Right renal cortex interstitium (tissue), 3 donors: ENCODE data around the gene EEPD1. TPM values are rescaled to one million over a fixed set of nuclear protein-coding genes. Genes with fewer than 3 reads are reported as not detected.

Experiments used
- DNase-seq, 3 donors: peaks; one replicate each; pipeline ENCODE4 v3.0.0-alpha.2; 2013; ENCODE audit warnings: low read depth in 3 of 3, low spot score in 2 of 3
- polyA plus RNA-seq, 3 donors: library from polyadenylated mRNA; unstranded; fragments of 120-200 nt; gene quantifications; one replicate each; pipeline ENCODE4 v1.2.1, GENCODE V29; 2013; ENCODE audit not compliant: insufficient read length in 3 of 3

EEPD1 gene
- polyA plus RNA-seq, 3 donors, result 6.0 to 6.4 (median 6.1) TPM

DNA sequence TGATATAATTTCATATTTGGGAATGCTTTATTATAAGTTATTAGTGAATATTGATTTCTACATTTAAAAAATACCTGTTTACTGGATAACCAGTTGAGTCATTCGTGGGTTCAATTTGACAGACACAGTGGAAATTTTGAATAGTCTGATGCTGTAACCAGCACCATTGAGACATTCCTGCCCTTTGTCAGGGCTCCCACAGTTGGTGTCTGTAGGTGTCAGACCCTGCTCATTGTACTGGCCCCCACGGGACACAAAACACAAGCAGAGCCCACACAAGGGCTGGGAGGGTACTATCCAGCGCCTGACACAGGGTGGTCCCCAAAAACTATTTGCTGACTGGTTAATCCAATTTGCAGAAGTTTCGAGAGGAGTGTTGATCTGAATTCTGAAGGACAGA lies 35.9 kb downstream of the EEPD1 start:
- DNase-seq, result no peak

DNA sequence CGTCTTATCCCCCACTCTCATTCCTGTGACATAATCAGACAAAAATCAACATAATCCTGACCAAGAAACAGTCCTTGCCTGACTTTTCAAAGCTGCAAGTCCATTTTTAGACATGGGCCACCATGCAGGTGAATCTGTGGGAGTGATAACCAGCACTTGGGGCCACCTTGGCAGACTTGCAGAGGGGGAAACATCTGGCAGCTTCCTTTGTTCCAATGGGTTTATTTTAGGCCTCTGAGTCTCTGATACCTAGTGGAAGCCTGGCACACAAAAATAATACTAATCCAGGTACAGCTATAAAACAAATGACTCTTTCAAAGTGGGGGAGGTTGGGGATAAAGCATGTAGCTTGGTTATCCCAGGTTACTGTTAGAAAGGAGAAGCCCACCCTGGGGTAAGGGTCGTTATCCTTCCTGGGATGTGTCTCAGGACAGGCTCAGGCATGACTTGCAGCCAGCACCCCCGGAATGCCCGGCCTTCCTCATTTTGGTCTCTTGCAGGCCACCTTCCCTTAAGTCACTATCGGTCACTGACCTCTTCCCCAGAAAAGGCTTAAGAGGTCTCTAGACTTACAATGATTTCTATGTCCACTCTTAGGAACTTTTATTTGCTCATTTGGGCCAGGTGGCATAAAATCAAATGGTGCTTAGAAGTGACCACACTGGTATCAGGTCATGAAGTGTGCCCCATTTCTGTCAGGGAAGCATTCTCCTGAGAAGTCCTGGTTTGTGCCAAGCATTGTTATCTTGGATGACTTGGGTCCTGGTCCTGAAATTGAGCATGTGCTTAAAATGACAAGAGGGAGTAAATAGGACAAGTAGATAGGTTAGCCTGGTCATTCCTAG lies 37.6 kb downstream of the EEPD1 start:
- no peak for DNase-seq

DNA sequence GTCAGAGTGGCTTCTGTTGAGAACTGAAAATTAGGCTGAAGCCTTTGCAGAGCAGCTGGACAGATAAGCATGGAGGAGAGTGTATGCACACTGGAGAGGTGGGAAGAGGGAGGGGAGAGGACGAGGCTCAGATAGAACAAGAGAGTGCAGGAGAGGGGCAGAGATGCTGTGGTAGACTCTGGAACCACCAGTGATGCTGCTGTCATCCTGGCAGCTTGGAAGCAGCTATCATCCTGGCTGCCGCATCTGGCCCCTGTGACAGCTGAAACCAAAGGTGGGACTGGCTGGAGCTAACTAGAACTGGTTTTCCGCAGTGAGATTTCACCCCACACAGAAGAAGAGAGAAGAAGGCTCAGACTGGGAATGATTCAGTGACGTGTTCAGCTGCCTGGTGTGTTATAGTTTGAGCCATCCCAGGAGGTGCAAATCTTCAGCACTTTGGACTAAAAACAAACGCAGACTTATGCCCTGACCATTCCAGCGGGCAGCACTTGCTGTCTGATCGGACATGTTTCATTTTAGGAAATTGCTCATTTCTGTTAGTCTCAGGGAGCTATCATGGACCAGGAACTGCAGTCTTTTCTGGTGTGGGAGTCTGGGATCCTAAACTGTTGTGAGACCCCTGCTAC lies 38.4 kb downstream of the EEPD1 start:
- no peak for DNase-seq

DNA sequence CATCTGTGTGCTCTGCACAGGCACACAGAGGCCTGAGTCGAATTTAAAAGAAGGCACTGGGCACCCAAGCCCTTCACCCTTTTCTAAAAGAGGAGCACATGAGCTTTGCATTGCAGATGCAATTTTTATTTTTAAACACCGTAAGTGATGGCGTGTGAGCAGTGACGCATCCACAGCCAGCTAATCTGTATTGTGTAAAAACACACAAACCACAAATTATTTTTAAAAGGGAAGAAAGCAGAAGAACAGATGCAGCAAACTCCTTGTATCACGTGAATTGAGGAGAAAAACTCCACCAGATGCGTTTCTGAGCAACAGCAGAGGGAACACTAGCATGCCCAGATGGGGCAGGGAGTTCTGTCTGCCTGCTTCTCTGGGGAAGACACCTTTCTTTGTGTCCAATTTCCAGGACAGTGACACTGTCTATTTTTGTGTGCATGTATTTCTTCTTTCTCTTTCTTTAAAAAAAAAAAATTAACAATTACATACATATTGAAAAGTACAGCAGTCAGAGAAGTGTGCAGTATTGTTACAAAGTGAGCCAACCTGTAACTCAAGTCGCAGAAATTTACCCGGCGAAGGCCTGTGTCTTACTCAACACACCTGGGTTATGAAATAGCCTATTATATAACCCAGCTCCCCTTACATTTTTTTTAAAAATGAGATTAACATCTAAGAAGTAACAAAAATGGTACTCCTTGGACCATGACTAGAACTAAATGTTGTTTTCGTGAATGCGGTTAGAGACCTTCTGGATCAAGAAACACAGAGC lies 39.2 kb downstream of the EEPD1 start:
- DNase-seq, result no peak

DNA sequence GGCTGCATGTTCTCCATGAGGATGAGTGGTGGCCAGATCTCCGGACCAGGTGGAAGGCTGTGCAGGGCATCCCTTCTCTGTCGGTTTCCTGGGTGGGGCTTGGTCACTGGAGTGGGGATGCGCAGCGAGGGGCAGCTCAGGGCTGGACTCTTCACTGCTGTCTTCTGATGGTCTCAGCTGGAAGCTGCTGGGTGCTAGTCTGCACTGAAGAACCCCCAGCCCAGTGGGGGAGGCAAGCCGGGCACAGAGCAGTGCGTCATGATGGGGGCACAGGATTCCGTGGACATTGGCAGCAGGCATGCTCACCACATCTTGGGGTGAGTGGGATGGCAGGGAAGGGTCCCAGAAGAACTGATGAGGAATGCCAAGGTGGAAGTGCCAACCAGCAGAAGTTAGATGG lies 39.8 kb downstream of the EEPD1 start:
- DNase-seq, result no peak

DNA sequence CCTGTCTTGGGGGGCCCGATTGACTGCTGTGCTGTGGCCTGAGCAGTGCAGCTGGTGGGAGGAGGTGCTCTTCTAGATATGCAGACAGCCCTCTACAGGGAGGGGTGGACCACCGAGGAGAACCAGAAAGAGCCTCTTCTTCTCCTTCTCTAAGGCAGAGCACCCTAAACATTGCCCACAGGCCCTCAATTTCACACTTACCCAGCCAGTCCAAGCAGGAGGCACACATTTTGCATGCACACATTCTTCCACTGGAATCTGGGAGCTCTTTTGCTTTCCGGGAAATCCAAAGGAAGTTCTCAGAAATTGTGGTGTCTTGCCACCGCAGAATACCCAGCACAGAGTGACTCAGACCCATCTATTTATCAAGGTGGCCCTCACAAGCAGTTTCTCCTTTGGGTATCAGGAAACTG lies 45.8 kb downstream of the EEPD1 start:
- DNase-seq, result no peak

DNA sequence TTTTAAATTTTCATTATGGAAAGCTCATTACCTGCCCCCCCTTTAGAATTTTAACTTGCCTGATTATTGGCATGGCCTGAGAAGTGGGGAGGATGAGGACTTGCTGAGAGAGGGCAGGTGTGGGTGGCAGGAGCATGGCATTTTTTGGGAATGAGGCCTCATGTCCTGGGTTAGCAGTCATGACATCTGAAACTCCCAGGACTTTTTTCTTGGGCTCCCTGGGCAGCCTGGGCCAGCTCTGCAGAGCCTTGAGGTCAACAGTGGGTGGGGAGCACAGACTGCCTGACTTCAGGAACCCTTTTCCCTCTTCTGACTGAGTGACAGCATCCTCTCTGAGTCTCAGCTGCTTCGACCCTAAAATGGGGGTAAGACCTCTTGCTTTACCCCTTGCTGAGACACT lies 46.3 kb downstream of the EEPD1 start:
- no peak for DNase-seq

DNA sequence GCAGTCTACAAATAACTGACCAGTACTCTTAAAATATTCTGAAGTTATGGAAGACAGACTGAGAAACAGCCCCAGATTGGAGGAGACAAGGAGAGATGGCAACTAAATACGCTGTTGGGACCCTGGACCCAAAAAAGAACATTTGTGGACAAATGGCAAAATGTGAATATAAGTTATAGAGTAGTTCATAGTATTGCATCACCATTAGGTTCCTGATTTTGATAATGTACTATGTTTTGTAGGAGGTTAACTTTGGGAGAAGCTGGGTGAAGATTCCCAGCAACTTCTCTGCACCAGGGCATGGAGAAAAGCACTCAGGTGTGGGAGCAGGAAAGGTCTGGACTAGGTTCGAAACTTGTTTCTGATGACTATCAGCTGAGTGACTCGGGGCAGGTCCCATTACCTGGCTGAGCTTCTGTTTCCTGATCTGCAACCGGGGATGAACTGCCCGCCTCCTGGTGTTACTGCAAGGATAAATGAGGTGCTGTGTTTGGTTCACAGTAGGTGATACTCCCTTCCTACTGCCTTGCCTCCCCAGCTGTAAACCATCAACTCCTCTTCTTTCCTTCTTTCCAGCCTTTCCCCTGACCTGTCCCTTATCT lies 48.2 kb downstream of the EEPD1 start:
- no peak for DNase-seq

DNA sequence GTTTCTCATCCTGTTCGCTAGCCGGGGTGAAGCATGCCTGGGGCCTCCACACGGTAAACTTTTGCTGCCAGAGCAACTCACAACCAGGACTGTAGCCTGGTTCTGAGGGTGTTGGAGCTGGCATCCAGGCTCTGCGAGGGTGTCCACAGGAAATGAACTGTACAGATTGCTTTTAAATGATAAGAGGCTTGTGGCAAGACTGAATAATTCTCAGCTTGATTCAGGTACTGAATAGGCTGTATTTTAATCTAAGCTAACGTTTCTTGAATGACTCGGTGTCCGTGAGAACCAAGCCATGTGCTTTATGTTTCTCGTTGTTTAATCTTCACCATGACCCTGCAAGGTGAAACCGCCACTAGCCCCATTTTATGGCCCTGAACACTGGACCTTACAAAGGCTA lies 49.3 kb downstream of the EEPD1 start:
- no peak for DNase-seq

DNA sequence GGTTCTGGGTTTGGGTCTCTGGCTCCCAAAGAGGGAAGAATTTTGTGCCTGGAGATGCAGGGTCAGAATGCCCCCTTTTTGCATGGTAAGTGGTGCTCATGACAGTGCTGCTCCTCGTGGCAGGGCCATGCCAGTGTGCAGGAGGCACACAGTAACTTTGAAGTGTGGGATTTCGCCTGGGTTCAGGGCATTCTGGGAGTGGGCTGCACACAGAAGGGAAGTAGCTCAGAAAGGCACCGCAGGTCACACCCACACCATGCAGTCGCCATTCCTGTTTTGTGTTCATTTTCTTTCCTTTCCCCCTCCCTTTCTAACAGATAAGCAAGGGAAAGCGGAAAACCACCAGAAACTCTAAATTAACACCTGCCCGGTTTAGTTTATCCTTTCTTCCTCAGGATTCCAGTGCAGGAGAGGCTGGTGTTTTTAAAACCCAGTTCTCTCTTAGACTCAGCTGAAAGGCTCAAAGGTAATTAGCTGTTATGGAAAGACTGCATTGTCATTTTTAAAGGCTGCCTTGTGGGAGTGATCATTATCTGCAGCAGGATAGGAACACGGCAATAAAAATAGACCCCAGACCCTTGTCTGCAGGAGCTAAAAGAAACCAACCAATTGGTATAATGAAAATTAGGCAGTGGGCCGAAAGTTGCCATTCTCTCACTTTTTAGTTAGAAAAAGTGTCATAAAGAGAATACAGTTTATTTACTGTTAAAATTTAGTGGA lies 50.2 kb downstream of the EEPD1 start:
- DNase-seq, result no peak

DNA sequence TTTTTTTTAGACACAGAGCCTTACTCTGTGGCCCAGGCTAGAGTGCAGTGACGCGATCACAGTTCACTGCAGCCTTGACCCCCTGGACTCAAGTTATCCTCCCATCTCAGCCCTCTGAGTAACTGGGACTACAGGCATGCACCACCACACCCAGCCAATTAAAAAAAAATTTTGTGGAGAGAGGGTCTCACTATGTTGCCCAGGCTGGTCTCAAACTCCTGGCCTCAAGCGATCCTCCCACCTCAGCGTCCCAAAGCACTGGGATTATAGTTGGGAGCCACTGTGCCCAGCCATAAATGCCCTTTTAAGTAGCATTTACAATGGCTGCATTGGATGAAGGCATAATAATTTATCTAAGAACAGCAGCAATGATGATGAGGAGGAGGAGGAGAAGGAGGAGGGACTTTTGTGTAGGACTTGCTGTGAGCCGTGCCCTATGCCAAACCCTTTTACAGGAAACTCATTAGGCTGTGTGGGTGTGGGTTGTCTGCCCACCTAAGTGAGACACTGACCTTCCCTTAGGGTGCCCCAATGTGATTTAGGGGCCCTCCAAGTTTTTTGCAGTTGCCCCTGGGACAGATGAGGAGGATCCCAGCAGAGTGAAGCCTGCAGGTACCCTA lies 51.1 kb downstream of the EEPD1 start:
- DNase-seq, result no peak

DNA sequence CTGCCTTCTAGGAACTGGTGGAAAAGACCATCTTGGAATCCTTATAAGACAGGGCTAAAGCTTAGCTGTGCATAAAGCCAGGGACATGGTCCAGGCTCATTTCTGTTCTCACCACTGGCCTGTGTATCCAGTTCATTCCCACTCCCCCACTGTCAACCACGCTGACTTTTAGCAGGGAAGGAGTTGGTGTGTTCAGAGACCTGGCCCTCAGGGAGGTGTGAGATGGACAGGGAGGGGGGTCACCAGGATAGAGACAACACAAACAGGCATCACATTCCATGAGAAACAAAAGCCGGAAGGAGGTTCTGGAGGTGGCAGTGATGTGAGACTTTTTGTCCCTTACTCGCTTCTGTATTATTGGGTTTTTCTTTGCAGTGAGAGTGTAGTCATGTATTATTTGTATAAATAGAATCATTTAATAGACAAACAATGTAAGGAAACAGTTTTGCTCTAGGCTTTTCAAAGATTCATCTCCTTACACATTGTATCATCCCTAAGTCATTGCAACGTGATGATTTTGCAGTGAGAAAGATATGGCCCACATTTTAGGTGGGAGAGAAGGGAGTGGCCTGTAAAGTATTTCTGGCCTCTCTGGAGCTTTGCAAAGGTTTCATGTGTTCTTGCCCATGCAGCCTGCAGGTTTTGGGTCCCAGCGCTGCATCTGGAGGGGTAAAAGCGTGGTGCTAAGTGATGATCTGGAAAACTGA lies 52.0 kb downstream of the EEPD1 start:
- DNase-seq, result no peak

DNA sequence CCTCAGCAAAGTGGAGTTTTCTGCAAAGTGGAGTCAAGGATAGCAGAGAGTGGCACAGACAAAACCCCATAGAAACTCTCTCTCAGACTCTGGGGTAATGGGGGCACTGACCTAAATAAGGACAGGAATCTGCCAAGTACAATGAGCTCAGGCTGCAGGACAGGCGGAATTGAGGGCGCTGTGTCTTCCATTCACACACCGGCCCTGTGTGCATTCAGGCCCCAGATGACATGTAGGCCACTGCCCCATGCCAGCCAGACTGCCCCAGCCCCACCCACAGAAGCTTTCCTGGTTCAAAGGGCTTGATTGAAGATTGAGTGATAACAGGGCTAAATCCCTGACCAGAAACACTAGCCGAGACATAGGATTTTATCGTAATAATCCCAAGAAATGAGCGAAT lies 52.7 kb downstream of the EEPD1 start:
- DNase-seq, result no peak

DNA sequence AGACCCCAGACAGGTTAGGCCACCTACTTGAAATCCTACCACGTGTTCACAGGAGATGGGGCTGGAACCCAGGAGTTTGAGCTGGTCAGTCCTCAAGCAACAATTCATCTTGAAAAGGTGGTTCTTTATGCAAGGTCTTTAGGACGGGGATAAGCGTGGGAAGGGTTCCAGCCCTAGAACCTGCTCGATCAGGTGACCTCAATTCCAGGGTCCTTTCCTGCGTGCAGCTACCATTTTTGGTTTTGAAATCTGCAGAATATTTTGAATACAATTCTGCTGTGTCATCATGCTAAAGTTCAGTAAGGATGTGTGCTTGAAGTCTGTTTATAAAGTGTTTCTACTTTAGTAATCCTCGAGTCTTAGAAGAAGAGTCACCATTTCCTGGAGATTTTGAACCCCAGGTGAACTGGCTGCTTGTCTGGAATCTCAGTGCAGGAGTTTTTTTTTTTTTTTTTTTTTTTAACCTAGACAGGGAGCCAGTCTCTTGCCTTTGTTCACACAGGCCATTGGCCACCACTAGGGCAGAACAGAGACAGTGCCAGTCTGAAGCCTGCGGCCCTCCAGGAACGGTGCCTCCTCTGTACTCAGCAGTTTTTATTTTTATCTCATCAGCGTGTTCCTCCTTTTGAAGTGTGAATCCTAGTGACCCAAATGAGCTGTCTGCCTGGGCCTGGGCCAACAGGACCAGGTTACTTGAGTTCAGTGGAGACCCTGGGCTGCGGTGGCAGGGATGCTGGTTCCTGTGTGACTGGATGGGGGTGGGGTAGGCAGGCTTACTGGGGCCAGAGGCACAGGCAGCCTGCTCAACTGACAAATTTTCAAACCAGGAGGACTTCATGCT lies 54.6 kb downstream of the EEPD1 start:
- no peak for DNase-seq

DNA sequence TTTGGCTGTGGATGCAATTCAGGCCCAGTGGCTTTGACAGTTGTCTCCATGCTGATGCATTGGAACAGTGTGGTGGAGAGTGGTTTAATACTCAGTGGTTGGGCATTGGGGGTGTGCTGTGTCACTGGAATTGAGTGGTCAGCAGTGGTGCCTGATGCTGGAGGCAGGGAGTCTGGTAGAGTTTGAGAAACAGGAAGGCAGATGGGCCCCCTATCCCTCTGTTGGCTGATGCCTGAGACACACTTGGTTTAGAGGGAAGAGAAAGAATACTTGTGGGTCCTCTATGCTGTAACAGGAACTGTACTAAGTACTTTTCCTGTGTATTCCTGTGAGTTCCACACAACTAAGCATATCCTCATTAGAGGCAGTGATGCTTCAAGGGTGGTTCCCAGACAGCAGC lies 55.4 kb downstream of the EEPD1 start:
- no peak for DNase-seq

DNA sequence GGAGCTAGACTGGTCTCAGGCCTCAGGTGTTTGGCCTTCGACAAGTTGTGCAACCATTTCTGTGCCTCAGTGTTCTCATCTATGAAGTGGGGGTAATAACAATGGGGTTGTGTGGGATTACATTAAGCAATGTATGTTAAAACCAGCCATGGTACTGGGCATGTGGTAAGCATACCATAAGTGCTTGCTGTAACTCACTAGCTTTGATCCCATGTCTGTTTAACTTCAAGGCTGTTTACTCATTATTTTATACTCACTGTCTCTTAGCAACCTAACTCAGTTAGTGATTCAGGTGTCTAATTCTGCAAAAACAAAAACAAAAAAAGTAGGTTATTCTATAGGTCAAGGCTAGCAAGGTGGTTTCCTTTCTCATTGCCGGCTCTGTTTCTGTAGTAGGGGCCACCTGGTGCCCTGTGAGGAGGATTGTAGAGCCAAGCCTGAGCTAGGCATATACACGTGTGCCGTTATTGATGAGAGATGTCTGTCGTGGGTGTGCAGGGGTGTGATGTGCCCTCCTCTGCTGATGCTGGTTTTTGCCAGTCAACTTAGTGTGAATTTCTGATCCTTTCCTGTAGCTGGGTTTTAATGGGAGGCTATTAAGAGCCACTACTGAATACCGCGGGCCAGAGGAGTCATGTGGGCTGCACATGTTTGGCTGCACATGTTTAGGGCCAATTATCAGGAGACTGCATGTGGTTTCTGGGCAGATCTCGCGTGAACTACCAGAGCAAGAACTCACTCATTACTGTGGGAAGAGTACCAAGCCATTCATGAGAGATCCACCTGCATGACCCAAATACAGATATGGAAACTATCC lies 56.2 kb downstream of the EEPD1 start:
- DNase-seq, result no peak

DNA sequence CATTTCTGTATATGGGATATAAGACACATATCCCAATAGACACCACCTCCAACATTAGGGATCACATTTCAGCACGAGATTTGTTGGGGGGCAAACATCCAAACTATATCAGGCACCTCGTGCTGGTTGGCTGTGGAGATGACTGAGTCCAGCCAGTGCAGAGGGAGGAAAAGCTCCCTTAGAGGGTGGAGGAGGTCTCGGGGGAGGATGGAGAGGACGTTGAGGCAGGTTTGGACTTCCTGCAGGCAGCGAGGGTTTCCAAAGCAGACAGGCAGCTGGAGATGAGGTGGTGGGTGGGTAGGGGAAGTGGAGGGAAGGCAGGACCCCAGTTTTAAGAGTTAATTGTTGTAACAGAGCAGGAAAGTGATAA lies 56.7 kb downstream of the EEPD1 start:
- DNase-seq, result no peak
